Glomerular visceral epithelial cell (primary cell): Measurements from ENCODE around the gene AVEN.
A peak's percentile ranks its signal among the peaks of the same experiment; 100 is the strongest.
"Not testable (repeated sequence)": the region's sequence is repeated elsewhere in the genome, so short reads cannot be mapped to it uniquely, and the experiment has no call there.

Source experiments
- DNase-seq: peaks from one replicate; pipeline ENCODE4 v3.0.0-alpha.2; 2016; ENCODE audit errors: extremely low spot score

AVEN gene

GRCh38 chr15:34039790-34040113 is 748 bp upstream of the AVEN start:
- no peak for DNase-seq

- peak; percentile 78 for DNase-seq
These were observed 757 bp downstream of the AVEN start for GRCh38 chr15:34038023-34038870.

- DNase-seq = no peak
These were observed 6.8 kb downstream of the AVEN start for GRCh38 chr15:34031987-34032760.

- no peak for DNase-seq
These were observed 11.4 kb downstream of the AVEN start for GRCh38 chr15:34027606-34028005.

GRCh38 chr15:34025252-34025651 is 13.8 kb downstream of the AVEN start:
- no peak for DNase-seq

- DNase-seq = no peak
These were observed 15.1 kb downstream of the AVEN start for GRCh38 chr15:34023907-34024306.

- DNase-seq = no peak
These were observed 19.5 kb downstream of the AVEN start for GRCh38 chr15:34019369-34019990.

GRCh38 chr15:34018738-34019137 is 20.3 kb downstream of the AVEN start:
- not testable (repeated sequence) for DNase-seq

GRCh38 chr15:34018021-34018645 is 20.9 kb downstream of the AVEN start:
- no peak for DNase-seq

- peak; percentile 65 for DNase-seq
These were observed 24.4 kb downstream of the AVEN start for GRCh38 chr15:34014556-34014955.

GRCh38 chr15:34013746-34014145 is 25.3 kb downstream of the AVEN start:
- no peak for DNase-seq

- no peak for DNase-seq
These were observed 26.5 kb downstream of the AVEN start for GRCh38 chr15:34012461-34013028.

- DNase-seq = no peak
These were observed 27.5 kb downstream of the AVEN start for GRCh38 chr15:34011481-34011880.

GRCh38 chr15:34010921-34011320 is 28.1 kb downstream of the AVEN start:
- DNase-seq = no peak

- DNase-seq = no peak
These were observed 29.3 kb downstream of the AVEN start for GRCh38 chr15:34009656-34010055.

GRCh38 chr15:34006381-34006780 is 32.6 kb downstream of the AVEN start:
- no peak for DNase-seq

- DNase-seq = no peak
These were observed 37.5 kb downstream of the AVEN start for GRCh38 chr15:34001536-34001935.

GRCh38 chr15:33995666-33996065 is 43.3 kb downstream of the AVEN start:
- not testable (repeated sequence) for DNase-seq

- peak; percentile 10 for DNase-seq
These were observed 44.9 kb downstream of the AVEN start for GRCh38 chr15:33994005-33994615.

GRCh38 chr15:33988384-33988783 is 50.6 kb downstream of the AVEN start:
- peak; percentile 7 for DNase-seq

GRCh38 chr15:33987444-33987843 is 51.6 kb downstream of the AVEN start:
- DNase-seq = no peak
